ENCODE measurements around the gene ATP8A2. TPM values are rescaled to one million over a fixed set of nuclear protein-coding genes. Genes with fewer than 3 reads are reported as not detected.

Gene ATP8A2
- polyA plus RNA-seq, 3 donors = not detected

GRCh38 chr13:25446261-25446660 lies 74.5 kb downstream of the ATP8A2 start:
- Histone ChIP-seq H3K4me1 (ENCODE audit: control insufficient read depth in 1 of 2, insufficient read depth in 2 of 2, low read length in 2 of 2) (no peaks in the 10 kb centered on the region), H3K4me2 (replicated peaks; ENCODE audit: extremely low read depth, low read length, poor library complexity, severe bottlenecking) (no peak overlapping the region), H4K20me1 (ENCODE audit: insufficient read depth, low read length) (no peaks in the 10 kb centered on the region), H3K79me2 (ENCODE audit: insufficient read depth, low read length) (no peaks in the 10 kb centered on the region), H3K27ac (ENCODE audit: low read depth in 1 of 2, low read length in 2 of 2) (no peak overlapping the region), H3K4me3 (replicated peaks in 1 of 3; ENCODE audit: low read depth in 2 of 3, low read length in 3 of 3) (no peak overlapping the region), H3K27me3 (ENCODE audit: control insufficient read depth in 2 of 2, insufficient read depth in 2 of 2, low read length in 2 of 2) (peaks cover 0 to under 1% of the 10 kb centered on the region in 2 donors), H3K9ac (ENCODE audit: insufficient read depth, low read length, poor library complexity, severe bottlenecking) (no peak overlapping the region), H3K9me3 (replicated peaks in 1 of 2; ENCODE audit: control insufficient read depth in 1 of 2, insufficient read depth in 1 of 2, low read length in 2 of 2) (peaks cover 3 to 7% of the 10 kb centered on the region in 2 donors), H3K36me3 (replicated peaks in 1 of 2; ENCODE audit: control insufficient read depth in 1 of 2, insufficient read depth in 2 of 2, low read length in 2 of 2) (no peaks in the 10 kb centered on the region), H2AFZ (ENCODE audit: insufficient read depth, low read depth, low read length, poor library complexity, severe bottlenecking) (no peak overlapping the region)
- no peak for DNase-seq
- Mint-ChIP-seq H3K27me3 (ENCODE audit: low read depth in 3 of 3) (peaks cover 13 to 19% (median 15%) of the 10 kb centered on the region in 3 donors), H3K27ac (no peak overlapping the region), H3K4me3 (no peak overlapping the region), H3K9me3 (peaks cover 0 to 8% (median 2%) of the 10 kb centered on the region in 7 donors), H3K4me1 (no peaks in the 10 kb centered on the region), H3K36me3 (no peaks in the 10 kb centered on the region)
- intact Hi-C loops (cut with micrococcal nuclease) = no loop called here
- no peak for TF ChIP-seq CTCF (IDR thresholded peaks at IDR 0.05)
- no CpG with 5 or more reads among the region's 4 CpGs for WGBS (ENCODE audit: insufficient coverage)

- 85% methylated on average over 2 of the region's 3 CpGs for WGBS (ENCODE audit: insufficient coverage)
- no peak for TF ChIP-seq CTCF (IDR thresholded peaks at IDR 0.05)
Observed at GRCh38 chr13:25447396-25447795, 75.6 kb downstream of the ATP8A2 start.

More at GRCh38 chr13:25447396-25447795, 75.6 kb downstream of the ATP8A2 start:
- no peak for DNase-seq
- Mint-ChIP-seq H3K4me3 (no peak overlapping the region), H3K4me1 (no peaks in the 10 kb centered on the region), H3K9me3 (peaks cover 0 to 8% (median 4%) of the 10 kb centered on the region in 7 donors), H3K36me3 (no peaks in the 10 kb centered on the region), H3K27me3 (ENCODE audit: low read depth in 3 of 3) (peaks cover 9 to 15% (median 10%) of the 10 kb centered on the region in 3 donors), H3K27ac (no peak overlapping the region)
- Histone ChIP-seq H4K20me1 (ENCODE audit: insufficient read depth, low read length) (no peaks in the 10 kb centered on the region), H3K9ac (ENCODE audit: insufficient read depth, low read length, poor library complexity, severe bottlenecking) (no peak overlapping the region), H3K4me3 (replicated peaks in 1 of 3; ENCODE audit: low read depth in 2 of 3, low read length in 3 of 3) (no peak overlapping the region), H3K9me3 (replicated peaks in 1 of 2; ENCODE audit: control insufficient read depth in 1 of 2, insufficient read depth in 1 of 2, low read length in 2 of 2) (peaks cover 3 to 7% of the 10 kb centered on the region in 2 donors), H3K4me1 (ENCODE audit: control insufficient read depth in 1 of 2, insufficient read depth in 2 of 2, low read length in 2 of 2) (no peaks in the 10 kb centered on the region), H3K4me2 (replicated peaks; ENCODE audit: extremely low read depth, low read length, poor library complexity, severe bottlenecking) (no peak overlapping the region), H2AFZ (ENCODE audit: insufficient read depth, low read depth, low read length, poor library complexity, severe bottlenecking) (no peak overlapping the region), H3K27me3 (ENCODE audit: control insufficient read depth in 2 of 2, insufficient read depth in 2 of 2, low read length in 2 of 2) (no peaks in the 10 kb centered on the region), H3K79me2 (ENCODE audit: insufficient read depth, low read length) (no peaks in the 10 kb centered on the region), H3K36me3 (replicated peaks in 1 of 2; ENCODE audit: control insufficient read depth in 1 of 2, insufficient read depth in 2 of 2, low read length in 2 of 2) (no peaks in the 10 kb centered on the region), H3K27ac (ENCODE audit: low read depth in 1 of 2, low read length in 2 of 2) (no peak overlapping the region)
- intact Hi-C loops (cut with micrococcal nuclease) = no loop called here

Measured in CD14-positive monocyte (primary cell).